BLaER1 (cell line): ENCODE results near the gene ALB.

Experiments used
- H3K27ac ChIP-seq: shearing (Covaris generic); formaldehyde crosslinking; 2 replicates; pipeline ENCODE4 v1.8.1; 2022
- H3K27me3 ChIP-seq: shearing (Covaris generic); formaldehyde crosslinking; 2 replicates; pipeline ENCODE4 v1.8.1; 2022
- H3K36me3 ChIP-seq: shearing (Covaris generic); formaldehyde crosslinking; 2 replicates; pipeline ENCODE4 v1.8.1; 2022
- H3K4me1 ChIP-seq: shearing (Covaris generic); formaldehyde crosslinking; 2 replicates; pipeline ENCODE4 v1.8.1; 2022
- H3K4me2 ChIP-seq: shearing (Covaris generic); formaldehyde crosslinking; 2 replicates; pipeline ENCODE4 v1.8.1; 2022
- H3K4me3 ChIP-seq: shearing (Covaris generic); formaldehyde crosslinking; 2 replicates; pipeline ENCODE4 v1.8.1; 2022
- H3K9ac ChIP-seq: shearing (Covaris generic); formaldehyde crosslinking; 2 replicates; pipeline ENCODE4 v1.8.1; 2022
- H3K9me3 ChIP-seq: shearing (Covaris generic); formaldehyde crosslinking; 2 replicates; pipeline ENCODE4 v1.8.1; 2022
- H4K20me1 ChIP-seq: shearing (Covaris generic); formaldehyde crosslinking; 2 replicates; pipeline ENCODE4 v1.8.1; 2022
- Cebpa-rat ChIP-seq: shearing (Covaris generic); IDR thresholded peaks from 2 replicates; pipeline ENCODE4 v1.8.1; 2022

The ALB gene

GRCh38 chr4:73438582-73439215, 34.6 kb downstream of the ALB start:
- Histone ChIP-seq H3K27ac (no peak overlapping the region), H3K4me1 (no peaks in the 10 kb centered on the region), H3K9me3 (no peaks in the 10 kb centered on the region), H3K4me3 (no peak overlapping the region), H3K9ac (no peak overlapping the region), H3K36me3 (no peaks in the 10 kb centered on the region), H4K20me1 (no peaks in the 10 kb centered on the region), H3K27me3 (no peaks in the 10 kb centered on the region), H3K4me2 (no peak overlapping the region)
- no peak for TF ChIP-seq Cebpa-rat

- no peaks in the 10 kb centered on the region for H3K36me3 ChIP-seq
- no peak overlapping the region for H3K9ac ChIP-seq
- no peaks in the 10 kb centered on the region for H3K4me1 ChIP-seq
- no peaks in the 10 kb centered on the region for H4K20me1 ChIP-seq
- no peak overlapping the region for H3K4me2 ChIP-seq
- H3K4me3 ChIP-seq: no peak overlapping the region
- no peak for TF ChIP-seq Cebpa-rat
- no peaks in the 10 kb centered on the region for H3K9me3 ChIP-seq
- no peak overlapping the region for H3K27ac ChIP-seq
- no peaks in the 10 kb centered on the region for H3K27me3 ChIP-seq
Measured at GRCh38 chr4:73439445-73439844, 35.4 kb downstream of the ALB start.

- H3K9me3 ChIP-seq: no peaks in the 10 kb centered on the region
- H3K4me3 ChIP-seq: no peak overlapping the region
- no peak overlapping the region for H3K4me2 ChIP-seq
- H3K4me1 ChIP-seq: no peaks in the 10 kb centered on the region
- H3K27me3 ChIP-seq: no peaks in the 10 kb centered on the region
- no peaks in the 10 kb centered on the region for H3K36me3 ChIP-seq
- no peaks in the 10 kb centered on the region for H4K20me1 ChIP-seq
- TF ChIP-seq Cebpa-rat: no peak
- H3K27ac ChIP-seq: no peak overlapping the region
- H3K9ac ChIP-seq: no peak overlapping the region
Measured at GRCh38 chr4:73439991-73440390, 35.9 kb downstream of the ALB start.

- no peak overlapping the region for H3K4me3 ChIP-seq
- H3K4me2 ChIP-seq: no peak overlapping the region
Measured at GRCh38 chr4:73440653-73441052, 36.6 kb downstream of the ALB start.

GRCh38 chr4:73442275-73442674, 38.2 kb downstream of the ALB start:
- H3K9ac ChIP-seq: no peak overlapping the region
- H3K36me3 ChIP-seq: no peaks in the 10 kb centered on the region
- no peaks in the 10 kb centered on the region for H3K27me3 ChIP-seq
- TF ChIP-seq Cebpa-rat: no peak
- H3K9me3 ChIP-seq: no peaks in the 10 kb centered on the region
- no peak overlapping the region for H3K4me2 ChIP-seq
- no peak overlapping the region for H3K4me3 ChIP-seq
- no peak overlapping the region for H3K27ac ChIP-seq
- H3K4me1 ChIP-seq: no peaks in the 10 kb centered on the region
- no peaks in the 10 kb centered on the region for H4K20me1 ChIP-seq

More at GRCh38 chr4:73440653-73441052, 36.6 kb downstream of the ALB start:
- no peak for TF ChIP-seq Cebpa-rat
- no peaks in the 10 kb centered on the region for H3K4me1 ChIP-seq
- H3K27me3 ChIP-seq: no peaks in the 10 kb centered on the region
- H3K9me3 ChIP-seq: no peaks in the 10 kb centered on the region
- H3K27ac ChIP-seq: no peak overlapping the region
- H3K9ac ChIP-seq: no peak overlapping the region
- no peaks in the 10 kb centered on the region for H3K36me3 ChIP-seq
- H4K20me1 ChIP-seq: no peaks in the 10 kb centered on the region

GRCh38 chr4:73443224-73443623, 39.1 kb downstream of the ALB start:
- no peaks in the 10 kb centered on the region for H3K36me3 ChIP-seq
- no peak for TF ChIP-seq Cebpa-rat

GRCh38 chr4:73445383-73446335, 41.6 kb downstream of the ALB start:
- no peak overlapping the region for H3K4me2 ChIP-seq
- H3K27me3 ChIP-seq: no peaks in the 10 kb centered on the region
- H3K4me3 ChIP-seq: no peak overlapping the region
- no peaks in the 10 kb centered on the region for H4K20me1 ChIP-seq
- no peaks in the 10 kb centered on the region for H3K4me1 ChIP-seq
- H3K27ac ChIP-seq: no peak overlapping the region
- no peak overlapping the region for H3K9ac ChIP-seq
- no peaks in the 10 kb centered on the region for H3K9me3 ChIP-seq
- no peak for TF ChIP-seq Cebpa-rat
- H3K36me3 ChIP-seq: no peaks in the 10 kb centered on the region

More at GRCh38 chr4:73443224-73443623, 39.1 kb downstream of the ALB start:
- no peaks in the 10 kb centered on the region for H4K20me1 ChIP-seq
- no peaks in the 10 kb centered on the region for H3K9me3 ChIP-seq
- no peak overlapping the region for H3K27ac ChIP-seq
- no peaks in the 10 kb centered on the region for H3K4me1 ChIP-seq
- no peaks in the 10 kb centered on the region for H3K27me3 ChIP-seq
- no peak overlapping the region for H3K9ac ChIP-seq
- no peak overlapping the region for H3K4me3 ChIP-seq
- no peak overlapping the region for H3K4me2 ChIP-seq

GRCh38 chr4:73446336-73446938, 42.4 kb downstream of the ALB start:
- H4K20me1 ChIP-seq: no peaks in the 10 kb centered on the region
- H3K27ac ChIP-seq: no peak overlapping the region
- no peak overlapping the region for H3K9ac ChIP-seq
- no peaks in the 10 kb centered on the region for H3K36me3 ChIP-seq
- H3K4me3 ChIP-seq: no peak overlapping the region
- H3K9me3 ChIP-seq: no peaks in the 10 kb centered on the region
- H3K4me1 ChIP-seq: no peaks in the 10 kb centered on the region
- no peak for TF ChIP-seq Cebpa-rat
- no peaks in the 10 kb centered on the region for H3K27me3 ChIP-seq
- no peak overlapping the region for H3K4me2 ChIP-seq

GRCh38 chr4:73447671-73448070, 43.6 kb downstream of the ALB start:
- Histone ChIP-seq H3K4me2 (no peak overlapping the region), H3K27me3 (no peaks in the 10 kb centered on the region), H3K4me1 (no peaks in the 10 kb centered on the region), H3K9me3 (no peaks in the 10 kb centered on the region), H3K9ac (no peak overlapping the region), H3K27ac (no peak overlapping the region), H3K4me3 (no peak overlapping the region), H3K36me3 (no peaks in the 10 kb centered on the region), H4K20me1 (no peaks in the 10 kb centered on the region)
- TF ChIP-seq Cebpa-rat: no peak
